ENCODE data around the gene GALNT17. TPM values are rescaled to one million over a fixed set of nuclear protein-coding genes. Genes with fewer than 3 reads are reported as not detected.
"Not testable (repeated sequence)": the region's sequence is repeated elsewhere in the genome, so short reads cannot be mapped to it uniquely, and the experiment has no call there.

Gene GALNT17
- total RNA-seq, 1 donor from 2014 or later: 78.1 TPM

GRCh38 chr7:71255537-71256178 is 123.7 kb downstream of the GALNT17 start:
- DNase-seq (ENCODE audit: missing footprints): no peak
- ATAC-seq: no peak
- intact Hi-C loops (cut with DNase I): no loop called here

DNA sequence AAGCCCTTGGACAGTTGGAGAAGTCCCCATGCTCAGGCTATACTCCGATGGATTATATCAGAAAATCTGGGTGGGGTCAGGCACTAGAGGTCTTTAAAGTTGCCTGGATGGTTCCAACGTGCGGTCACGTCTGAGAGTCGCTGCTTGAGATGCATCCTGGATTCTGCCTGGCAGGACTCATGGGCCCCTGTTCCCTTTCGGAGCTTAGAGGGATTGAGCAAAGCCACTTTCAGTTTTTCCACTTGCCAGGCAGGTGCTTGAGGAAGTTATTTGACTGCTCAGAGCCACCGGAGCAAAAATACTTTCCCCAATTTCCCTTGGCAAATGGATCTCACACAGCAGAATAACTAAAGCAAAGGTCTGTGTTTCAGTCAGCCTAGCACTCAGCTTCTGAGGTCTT is 129.1 kb downstream of the GALNT17 start:
- DNase-seq (ENCODE audit: missing footprints) (no peak), ATAC-seq (no peak)
- intact Hi-C loops (cut with DNase I): loop anchor here (5.0 kb wide), 2 partner anchors 146 to 471 kb away; no protein-coding TSS in a partner anchor

GRCh38 chr7:71262834-71263233 is 130.9 kb downstream of the GALNT17 start:
- intact Hi-C loops (cut with DNase I): loop anchor here (5.0 kb wide), 2 partner anchors 144 to 469 kb away; no protein-coding TSS in a partner anchor

DNA sequence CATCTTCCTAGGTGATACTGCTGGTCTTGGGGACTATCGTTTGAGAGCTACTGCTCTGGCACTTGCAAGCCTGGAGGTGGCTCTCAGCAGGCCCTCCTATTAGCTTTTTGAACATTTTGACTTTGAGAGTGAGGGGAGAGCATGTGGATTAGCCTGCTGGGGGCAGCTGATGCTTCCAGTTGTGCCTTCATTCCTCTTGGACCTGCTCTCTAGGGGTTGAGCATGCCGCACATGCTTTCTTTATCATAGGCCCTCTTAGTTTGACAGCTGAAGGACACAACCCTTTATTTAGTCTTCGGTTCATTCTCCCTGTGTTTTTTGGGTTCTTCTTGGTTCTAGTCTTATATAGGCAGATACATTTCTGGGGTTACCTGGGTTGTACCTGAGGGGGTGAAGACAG is 132.1 kb downstream of the GALNT17 start:
- ATAC-seq (peak; percentile 81), DNase-seq (ENCODE audit: missing footprints) (no peak)
- intact Hi-C loops (cut with DNase I): loop anchor here (5.0 kb wide), 2 partner anchors 143 to 468 kb away; no protein-coding TSS in a partner anchor

More at GRCh38 chr7:71262834-71263233, 130.9 kb downstream of the GALNT17 start:
- ATAC-seq; DNase-seq (ENCODE audit: missing footprints): not testable (repeated sequence)

- intact Hi-C loops (cut with DNase I): no loop called here
- ATAC-seq (no peak), DNase-seq (ENCODE audit: missing footprints) (no peak)
Measured at GRCh38 chr7:71266912-71267311, 135.0 kb downstream of the GALNT17 start.

GRCh38 chr7:71267734-71268469 is 136.0 kb downstream of the GALNT17 start:
- intact Hi-C loops (cut with DNase I): no loop called here
- no peak for ATAC-seq
- no peak for DNase-seq (ENCODE audit: missing footprints)

- DNase-seq (ENCODE audit: missing footprints) (no peak), ATAC-seq (no peak)
- intact Hi-C loops (cut with DNase I): loop anchor here (5.0 kb wide), 1 partner anchor 33 kb away; no protein-coding TSS in a partner anchor
Measured at GRCh38 chr7:71270558-71270957, 138.6 kb downstream of the GALNT17 start.

- intact Hi-C loops (cut with DNase I): loop anchor here (5.0 kb wide), 1 partner anchor 34 kb away; no protein-coding TSS in a partner anchor
- DNase-seq (ENCODE audit: missing footprints) (no peak), ATAC-seq (no peak)
Measured at GRCh38 chr7:71271203-71271602, 139.3 kb downstream of the GALNT17 start.

DNA sequence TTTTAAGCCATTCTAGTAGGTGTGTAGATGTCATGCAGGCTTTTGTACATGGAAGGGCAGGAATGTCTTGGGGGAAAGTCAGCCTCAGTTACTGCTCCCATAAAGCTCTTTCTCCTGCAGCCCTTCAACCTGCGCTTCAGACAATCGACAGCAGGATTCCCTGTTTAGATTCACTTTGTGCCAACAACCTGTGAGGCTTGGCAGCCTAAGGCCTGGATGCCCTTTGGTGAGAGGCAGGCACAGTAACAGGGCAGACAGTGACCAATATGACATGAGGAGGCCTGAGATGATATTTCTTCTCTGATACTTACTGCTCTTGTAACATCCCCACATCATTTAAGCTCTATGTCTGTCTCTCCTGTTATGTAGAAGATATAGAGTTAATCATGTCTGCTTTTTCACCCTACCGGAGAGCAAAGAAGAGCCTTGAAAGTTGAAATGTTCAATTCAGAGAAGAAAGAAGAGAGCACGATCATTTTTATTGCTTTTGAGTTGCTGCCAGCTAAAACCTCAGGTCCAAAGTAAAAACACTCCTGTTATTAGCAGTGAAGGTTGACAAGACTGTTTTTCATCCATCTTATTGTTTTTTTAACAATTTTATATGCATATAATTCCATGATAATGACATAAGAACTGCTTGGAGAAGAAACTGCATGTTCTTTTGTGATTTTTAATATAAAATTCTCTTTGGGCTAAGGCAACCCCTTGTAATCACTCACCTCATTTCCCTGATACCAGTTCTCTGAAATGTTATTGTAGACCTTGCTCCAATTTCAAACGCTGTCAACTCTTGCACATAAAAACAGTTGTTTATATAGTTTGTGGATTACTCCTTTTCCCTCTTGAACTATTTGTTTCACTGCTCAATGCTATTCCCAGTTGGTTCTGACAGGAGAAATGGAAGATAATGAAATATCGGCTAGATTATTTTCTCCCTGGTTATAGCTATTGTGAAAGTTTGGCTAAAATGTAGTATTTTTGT is 140.9 kb downstream of the GALNT17 start:
- DNase-seq (ENCODE audit: missing footprints) (no peak), ATAC-seq (peak; percentile 64)
- intact Hi-C loops (cut with DNase I): loop anchor here (5.0 kb wide), 1 partner anchor 35 kb away; no protein-coding TSS in a partner anchor

DNA sequence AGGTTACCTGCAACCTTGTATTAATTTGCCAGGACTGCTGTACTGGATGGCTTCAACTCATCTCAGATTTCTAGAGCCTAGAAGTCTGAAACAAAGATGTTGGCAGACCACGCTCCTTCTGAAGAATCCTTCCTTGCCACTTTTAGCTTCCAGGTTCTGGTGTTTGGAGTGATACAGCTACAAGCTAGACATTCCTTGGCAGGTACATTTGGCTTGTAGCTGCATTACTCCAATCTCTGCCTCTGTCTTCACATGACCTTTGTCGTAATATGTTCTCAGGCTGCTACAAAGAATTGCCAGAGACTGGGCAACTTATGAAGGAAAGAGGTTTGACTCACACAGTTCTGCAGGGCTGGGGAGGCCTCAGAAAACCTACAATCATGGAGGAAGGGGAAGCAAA is 146.3 kb downstream of the GALNT17 start:
- ATAC-seq (peak; percentile 64), DNase-seq (ENCODE audit: missing footprints) (no peak)
- intact Hi-C loops (cut with DNase I): no loop called here

GRCh38 chr7:71281261-71281660 is 149.3 kb downstream of the GALNT17 start:
- DNase-seq (ENCODE audit: missing footprints) (no peak), ATAC-seq (no peak)
- intact Hi-C loops (cut with DNase I): no loop called here

GRCh38 chr7:71283802-71284201 is 151.9 kb downstream of the GALNT17 start:
- no peak for DNase-seq (ENCODE audit: missing footprints)
- intact Hi-C loops (cut with DNase I): no loop called here
- ATAC-seq: no peak

DNA sequence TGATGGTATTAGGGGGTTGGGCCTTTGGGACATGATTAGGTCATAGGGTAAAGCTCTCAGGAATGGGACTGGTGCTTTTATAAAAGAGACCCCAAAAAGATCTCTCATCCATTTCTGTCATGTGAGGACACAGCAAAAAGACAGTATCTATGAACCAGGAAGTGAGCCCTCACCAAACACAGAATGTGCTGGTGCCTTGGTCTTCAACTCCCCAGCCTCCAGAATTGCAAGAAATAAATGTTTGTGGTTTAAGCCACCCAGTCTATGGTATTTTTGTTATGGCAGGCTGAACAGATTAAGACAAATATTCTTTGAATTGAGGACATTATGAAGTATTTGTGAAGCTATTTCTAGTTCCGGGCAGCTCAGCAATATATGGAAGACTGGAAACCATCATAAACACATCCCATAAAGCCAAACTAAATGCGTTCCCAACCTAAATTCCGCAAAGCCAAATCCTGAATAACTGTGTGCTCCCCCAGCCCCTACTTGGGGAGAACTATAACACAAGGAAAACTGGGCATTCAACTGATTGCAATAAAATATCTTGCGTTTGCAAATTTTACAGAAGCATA is 153.7 kb downstream of the GALNT17 start:
- no peak for ATAC-seq
- no peak for DNase-seq (ENCODE audit: missing footprints)
- intact Hi-C loops (cut with DNase I): no loop called here

DNA sequence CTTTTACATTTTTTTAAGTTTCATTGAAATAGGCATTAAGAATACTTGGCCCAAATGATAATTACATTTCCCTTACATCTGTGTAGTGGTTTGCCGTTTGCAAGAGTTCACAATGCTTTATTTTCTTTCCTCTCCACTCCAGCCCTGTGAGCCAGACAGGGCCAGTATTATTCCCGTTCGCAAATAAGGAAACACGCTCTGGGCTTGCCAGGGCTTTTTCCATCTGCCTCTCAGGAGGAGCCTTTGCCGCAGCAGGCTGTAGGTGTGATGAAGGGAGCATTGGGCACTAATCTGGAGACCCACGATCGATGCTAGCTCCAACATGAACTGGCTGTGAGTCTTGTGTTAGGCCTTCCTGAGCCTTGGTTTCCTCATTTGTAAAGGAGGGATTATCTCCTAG is 154.4 kb downstream of the GALNT17 start:
- ATAC-seq: no peak
- DNase-seq (ENCODE audit: missing footprints): no peak
- intact Hi-C loops (cut with DNase I): no loop called here

DNA sequence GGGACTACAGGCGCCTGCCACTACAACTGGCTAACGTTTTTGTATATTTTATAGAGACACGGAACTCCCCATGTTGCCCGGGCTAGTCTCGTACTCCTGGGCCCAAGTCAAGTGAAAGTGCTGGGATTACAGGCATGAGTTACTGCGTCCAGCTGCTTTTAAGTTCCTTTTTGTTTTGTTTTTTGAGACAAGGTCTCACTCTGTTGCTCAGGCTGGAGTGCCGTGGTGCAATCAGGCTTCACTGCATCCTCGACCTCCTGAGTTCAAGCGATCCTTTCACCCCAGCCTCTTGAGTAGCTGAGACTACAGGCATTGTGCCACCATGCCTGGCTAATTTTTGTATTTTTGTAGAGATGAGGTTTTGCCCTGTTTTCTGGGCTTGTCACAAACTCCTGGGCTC is 155.0 kb downstream of the GALNT17 start:
- no peak for ATAC-seq
- DNase-seq (ENCODE audit: missing footprints): no peak
- intact Hi-C loops (cut with DNase I): no loop called here

DNA sequence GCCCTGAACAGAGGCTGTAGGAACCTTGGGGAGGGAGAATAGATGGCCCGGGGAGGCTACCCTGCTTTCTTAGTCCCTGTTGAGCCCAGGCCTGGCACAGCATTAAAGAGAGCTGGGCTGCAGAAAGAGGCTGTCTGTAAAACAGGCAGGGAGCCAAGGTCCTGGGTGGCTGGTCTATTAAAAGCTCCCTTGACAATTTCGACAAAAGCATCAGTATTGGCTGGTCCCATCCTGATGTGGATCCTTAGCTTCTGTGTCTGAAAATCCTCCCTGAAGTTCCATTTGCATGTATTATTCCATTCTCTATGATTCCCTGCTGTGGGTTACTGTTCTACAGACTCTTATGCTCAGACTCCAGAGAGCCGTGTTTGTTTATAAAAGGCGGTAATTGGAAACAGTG is 158.5 kb downstream of the GALNT17 start:
- ATAC-seq (peak; percentile 81), DNase-seq (ENCODE audit: missing footprints) (no peak)
- intact Hi-C loops (cut with DNase I): no loop called here

DNA sequence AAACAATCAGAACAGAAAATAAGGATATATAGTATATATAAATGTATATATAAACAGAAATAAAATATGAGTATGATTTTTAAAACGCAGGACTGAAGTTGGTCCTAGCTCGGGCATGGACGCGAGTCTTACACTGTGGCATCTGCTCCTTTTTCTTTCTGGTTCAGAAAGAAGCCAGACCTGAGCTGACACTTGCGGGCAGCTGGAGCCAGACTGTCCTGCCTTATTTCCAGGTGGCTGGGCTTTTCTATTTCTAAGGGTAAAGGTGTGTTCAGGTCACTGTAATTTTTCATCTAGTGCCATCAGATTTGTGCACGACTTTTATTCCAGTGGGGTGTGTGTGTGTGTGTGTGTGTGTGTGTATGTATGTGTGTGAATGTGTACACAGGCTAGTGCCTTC is 166.4 kb downstream of the GALNT17 start:
- intact Hi-C loops (cut with DNase I): no loop called here
- DNase-seq (ENCODE audit: missing footprints) (no peak), ATAC-seq (peak; percentile 42)

- no peak for ATAC-seq
- intact Hi-C loops (cut with DNase I): no loop called here
- no peak for DNase-seq (ENCODE audit: missing footprints)
Measured at GRCh38 chr7:71300086-71300485, 168.1 kb downstream of the GALNT17 start.

DNA sequence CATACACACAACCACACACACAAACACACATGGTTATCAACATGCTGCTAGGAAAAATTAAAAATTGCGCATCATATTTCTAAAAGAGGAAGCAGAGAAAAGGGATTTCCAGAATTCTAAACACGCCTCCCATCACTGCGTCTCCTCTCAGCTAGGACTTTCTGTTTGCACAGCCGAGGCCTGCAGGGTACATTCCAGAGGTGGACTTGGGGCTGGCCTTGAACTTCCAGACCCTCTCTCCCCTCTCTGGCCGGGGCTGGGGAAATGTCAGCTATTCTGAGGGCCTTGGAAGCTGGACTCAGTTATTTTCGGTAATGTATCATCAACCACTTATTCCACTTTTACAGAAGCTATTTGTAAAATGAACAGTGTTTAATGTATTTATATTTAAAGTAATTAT is 168.7 kb downstream of the GALNT17 start:
- no peak for DNase-seq (ENCODE audit: missing footprints)
- intact Hi-C loops (cut with DNase I): no loop called here
- no peak for ATAC-seq

Data from Right ventricle myocardium inferior (tissue), 1 donor.